ENCODE data around the gene MEG3.

MEG3 gene

DNA sequence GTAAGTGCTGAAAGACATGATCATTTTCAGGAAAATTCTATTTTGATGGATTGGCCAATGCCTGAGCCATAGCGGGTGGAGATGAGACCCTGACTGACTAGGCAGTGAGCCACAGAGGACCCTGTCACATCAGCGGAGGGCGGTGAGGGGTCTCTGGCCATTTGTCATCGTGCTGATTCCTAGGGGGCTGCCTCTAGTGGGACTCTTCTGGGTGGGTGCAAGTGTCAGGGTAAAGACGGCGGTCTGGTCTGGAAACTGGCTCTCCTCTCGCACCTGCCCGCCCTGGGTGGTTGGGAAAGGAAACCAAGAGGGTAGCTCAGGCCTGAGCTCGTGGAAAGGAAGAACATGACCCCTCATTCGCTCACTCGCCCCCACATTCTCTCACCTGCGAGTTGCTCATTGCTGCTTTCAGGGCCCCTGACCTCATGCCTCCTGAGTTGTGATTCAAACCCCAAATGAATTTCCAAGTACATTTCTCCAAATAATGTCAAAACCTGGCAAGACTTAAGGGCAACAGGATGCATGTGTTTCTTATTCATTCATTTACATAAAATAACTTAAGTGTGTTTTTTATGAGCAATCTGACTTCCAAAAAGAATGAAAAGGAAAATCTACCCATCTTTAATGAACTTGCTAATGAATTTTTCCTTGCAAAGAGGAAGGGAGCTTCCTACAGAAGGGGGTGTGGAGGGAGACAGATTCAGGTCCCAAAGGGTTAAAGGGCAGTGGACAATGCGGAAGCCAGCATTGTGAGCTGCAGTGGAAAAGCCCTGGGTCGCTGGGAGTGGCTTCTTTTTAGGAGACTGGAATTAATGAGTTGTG, 12.8 kb downstream of the MEG3 start:
- DNase-seq (ENCODE audit: low read depth), result no peak
- no peak for TF ChIP-seq CTCF (conservative IDR thresholded peaks at IDR 0.05; ENCODE audit: low read depth, low read length)
- H3K4me3 ChIP-seq (ENCODE audit: low read length), result no peak overlapping the region

DNA sequence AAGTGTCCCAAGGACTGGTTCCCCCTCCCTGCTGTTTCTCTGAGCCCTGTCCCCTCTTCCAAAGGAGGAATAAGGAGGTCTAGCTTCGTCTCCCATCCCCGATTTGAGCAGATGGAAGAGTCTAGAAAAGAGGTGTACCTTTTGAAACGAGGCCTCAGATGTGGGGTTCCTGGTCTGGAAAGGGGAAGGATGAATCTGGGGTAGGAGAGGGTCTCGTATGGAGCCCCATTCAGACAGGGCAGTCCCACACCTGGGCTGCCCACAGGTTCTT, 13.3 kb downstream of the MEG3 start:
- no peak for DNase-seq (ENCODE audit: low read depth)
- TF ChIP-seq CTCF (conservative IDR thresholded peaks at IDR 0.05; ENCODE audit: low read depth, low read length), result no peak
- no peak overlapping the region for H3K4me3 ChIP-seq (ENCODE audit: low read length)

DNA sequence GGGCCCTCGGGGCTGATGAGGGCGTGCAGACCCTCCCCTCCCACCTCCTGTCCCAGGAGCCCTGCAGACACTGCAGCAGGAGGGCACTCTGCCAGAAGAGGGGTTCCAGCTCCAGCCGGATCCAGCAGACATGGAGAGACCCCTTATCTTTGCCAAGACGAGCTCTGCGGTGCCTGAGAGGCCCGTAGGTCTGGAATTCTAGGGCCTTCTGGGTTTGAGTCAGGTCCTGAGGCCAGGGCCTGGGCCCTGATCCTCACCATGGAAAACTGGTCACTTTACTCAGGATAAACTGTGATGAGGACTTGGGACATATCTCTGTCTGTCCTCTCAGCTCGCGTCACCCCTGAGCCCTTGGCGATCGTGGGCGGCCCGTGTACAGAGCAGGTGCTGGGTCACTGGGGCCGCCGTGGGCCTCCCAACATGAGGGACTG, 13.8 kb downstream of the MEG3 start:
- TF ChIP-seq CTCF (conservative IDR thresholded peaks at IDR 0.05; ENCODE audit: low read depth, low read length), result no peak

GRCh38 chr14:100840286-100841065, 14.6 kb downstream of the MEG3 start:
- TF ChIP-seq CTCF (conservative IDR thresholded peaks at IDR 0.05; ENCODE audit: low read depth, low read length), result no peak
- DNase-seq (ENCODE audit: low read depth), result no peak
- no peak overlapping the region for H3K4me3 ChIP-seq (ENCODE audit: low read length)

More for the DNA sequence above, 13.8 kb downstream of the MEG3 start:
- no peak overlapping the region for H3K4me3 ChIP-seq (ENCODE audit: low read length)
- DNase-seq (ENCODE audit: low read depth), result no peak

GRCh38 chr14:100841066-100841760, 15.3 kb downstream of the MEG3 start:
- no peak overlapping the region for H3K4me3 ChIP-seq (ENCODE audit: low read length)
- no peak for DNase-seq (ENCODE audit: low read depth)
- no peak for TF ChIP-seq CTCF (conservative IDR thresholded peaks at IDR 0.05; ENCODE audit: low read depth, low read length)

DNA sequence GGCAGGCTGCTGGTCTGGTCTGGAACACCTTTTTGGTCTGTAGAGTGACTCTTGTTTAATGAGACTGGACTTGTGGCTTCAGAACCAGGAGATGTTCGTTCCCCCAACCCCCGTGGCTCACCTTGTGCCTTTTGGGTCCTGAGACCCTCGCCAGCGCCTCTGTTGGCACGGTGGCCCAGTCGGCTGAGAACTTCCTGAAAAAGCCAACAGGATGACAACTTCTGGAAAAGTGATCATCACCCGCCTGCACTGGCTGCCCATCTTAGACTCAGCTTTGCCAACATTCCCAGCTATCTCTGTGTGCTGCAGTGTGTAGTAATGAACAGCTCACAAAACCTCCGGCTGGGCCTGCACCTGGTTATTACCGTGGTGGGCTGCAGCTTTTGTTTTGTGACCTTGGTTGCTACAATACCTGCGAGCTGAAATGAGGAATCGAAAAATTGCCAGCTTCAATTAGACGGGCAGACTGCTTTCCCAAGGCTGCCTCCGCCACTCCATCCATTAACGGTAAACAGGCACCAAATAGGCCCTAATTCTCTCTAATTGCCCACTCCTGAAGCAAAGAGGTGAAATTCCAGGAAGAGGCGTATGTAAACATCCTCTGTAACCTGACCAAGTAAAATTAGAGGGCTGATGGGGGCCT, 16.0 kb downstream of the MEG3 start:
- no peak for DNase-seq (ENCODE audit: low read depth)
- no peak overlapping the region for H3K4me3 ChIP-seq (ENCODE audit: low read length)
- TF ChIP-seq CTCF (conservative IDR thresholded peaks at IDR 0.05; ENCODE audit: low read depth, low read length), result no peak

Measured in retinal pigment epithelial cell (primary cell).